GM12801 (cell line): ENCODE measurements around the gene MACC1.

Source experiments
- CTCF ChIP-seq: IDR thresholded peaks from one replicate; pipeline ENCODE4 v1.5.1; 2011; ENCODE audit warnings: control low read depth; ENCODE audit not compliant: insufficient read length; ENCODE audit errors: extremely low read depth

Gene MACC1

GRCh38 chr7:20194343-20194995 lies 22.7 kb downstream of the MACC1 start:
- no peak for TF ChIP-seq CTCF

GRCh38 chr7:20193873-20194272 lies 23.3 kb downstream of the MACC1 start:
- no peak for TF ChIP-seq CTCF

GRCh38 chr7:20193242-20193777 lies 23.9 kb downstream of the MACC1 start:
- no peak for TF ChIP-seq CTCF

- no peak for TF ChIP-seq CTCF
These were observed 25.8 kb downstream of the MACC1 start for GRCh38 chr7:20191391-20191869.

GRCh38 chr7:20190560-20191390 lies 26.4 kb downstream of the MACC1 start:
- TF ChIP-seq CTCF = no peak

GRCh38 chr7:20189852-20190251 lies 27.3 kb downstream of the MACC1 start:
- TF ChIP-seq CTCF = no peak

GRCh38 chr7:20188567-20188966 lies 28.6 kb downstream of the MACC1 start:
- no peak for TF ChIP-seq CTCF
